Measurements from ENCODE around the gene MPZL3.

The MPZL3 gene

GRCh38 chr11:118247041-118247440 lies 5.1 kb downstream of the MPZL3 start:
- peaks cover 0 to 6% (median 3%) of the 10 kb centered on the region in 5 donors for H3K27me3 ChIP-seq (ENCODE audit: control insufficient read depth in 5 of 5, insufficient read depth in 4 of 5, low read length in 5 of 5)
- H3K27ac ChIP-seq (ENCODE audit: low read depth, low read length): no peak overlapping the region
- H3K9me3 ChIP-seq (ENCODE audit: control insufficient read depth in 5 of 5, low read length in 5 of 5): no peaks in the 10 kb centered on the region
- H3K4me1 ChIP-seq (ENCODE audit: control insufficient read depth in 5 of 5, insufficient read depth in 5 of 5, low read length in 5 of 5): peaks cover 0 to 6% (median 5%) of the 10 kb centered on the region in 5 donors
- H3K9ac ChIP-seq (ENCODE audit: low read length in 5 of 5): no peak overlapping the region
- no peaks in the 10 kb centered on the region for H3K36me3 ChIP-seq (ENCODE audit: control insufficient read depth in 5 of 5, insufficient read depth in 5 of 5, low read length in 5 of 5)
- H3K4me3 ChIP-seq (ENCODE audit: low read depth in 1 of 5, low read length in 5 of 5): no peak overlapping the region

- no peak overlapping the region for H3K4me3 ChIP-seq (ENCODE audit: low read depth in 1 of 5, low read length in 5 of 5)
- peaks cover 0 to 8% (median 3%) of the 10 kb centered on the region in 5 donors for H3K27me3 ChIP-seq (ENCODE audit: control insufficient read depth in 5 of 5, insufficient read depth in 4 of 5, low read length in 5 of 5)
- no peaks in the 10 kb centered on the region for H3K36me3 ChIP-seq (ENCODE audit: control insufficient read depth in 5 of 5, insufficient read depth in 5 of 5, low read length in 5 of 5)
- no peaks in the 10 kb centered on the region for H3K9me3 ChIP-seq (ENCODE audit: control insufficient read depth in 5 of 5, low read length in 5 of 5)
- no peak overlapping the region for H3K9ac ChIP-seq (ENCODE audit: low read length in 5 of 5)
- peaks cover 0 to 8% (median 0%) of the 10 kb centered on the region in 5 donors for H3K4me1 ChIP-seq (ENCODE audit: control insufficient read depth in 5 of 5, insufficient read depth in 5 of 5, low read length in 5 of 5)
- H3K27ac ChIP-seq (ENCODE audit: low read depth, low read length): no peak overlapping the region
Observed at GRCh38 chr11:118245936-118246562, 6.1 kb downstream of the MPZL3 start.

- H3K36me3 ChIP-seq (ENCODE audit: control insufficient read depth in 5 of 5, insufficient read depth in 5 of 5, low read length in 5 of 5): no peaks in the 10 kb centered on the region
- no peak overlapping the region for H3K9ac ChIP-seq (ENCODE audit: low read length in 5 of 5)
- H3K4me1 ChIP-seq (ENCODE audit: control insufficient read depth in 5 of 5, insufficient read depth in 5 of 5, low read length in 5 of 5): peaks cover 0 to 19% (median 0%) of the 10 kb centered on the region in 5 donors
- no peak overlapping the region for H3K4me3 ChIP-seq (ENCODE audit: low read depth in 1 of 5, low read length in 5 of 5)
- H3K27ac ChIP-seq (ENCODE audit: low read depth, low read length): no peak overlapping the region
- no peaks in the 10 kb centered on the region for H3K9me3 ChIP-seq (ENCODE audit: control insufficient read depth in 5 of 5, low read length in 5 of 5)
- H3K27me3 ChIP-seq (ENCODE audit: control insufficient read depth in 5 of 5, insufficient read depth in 4 of 5, low read length in 5 of 5): peaks cover 0 to 8% (median 3%) of the 10 kb centered on the region in 5 donors
Observed at GRCh38 chr11:118243993-118244762, 8.0 kb downstream of the MPZL3 start.

GRCh38 chr11:118243161-118243560 lies 9.0 kb downstream of the MPZL3 start:
- Histone ChIP-seq H3K36me3 (ENCODE audit: control insufficient read depth in 5 of 5, insufficient read depth in 5 of 5, low read length in 5 of 5) (no peaks in the 10 kb centered on the region), H3K4me1 (ENCODE audit: control insufficient read depth in 5 of 5, insufficient read depth in 5 of 5, low read length in 5 of 5) (peaks cover 0 to 23% (median 0%) of the 10 kb centered on the region in 5 donors), H3K9me3 (ENCODE audit: control insufficient read depth in 5 of 5, low read length in 5 of 5) (no peaks in the 10 kb centered on the region), H3K9ac (ENCODE audit: low read length in 5 of 5) (no peak overlapping the region), H3K4me3 (ENCODE audit: low read depth in 1 of 5, low read length in 5 of 5) (no peak overlapping the region), H3K27ac (ENCODE audit: low read depth, low read length) (no peak overlapping the region), H3K27me3 (ENCODE audit: control insufficient read depth in 5 of 5, insufficient read depth in 4 of 5, low read length in 5 of 5) (peaks cover 0 to 5% (median 3%) of the 10 kb centered on the region in 5 donors)

- no peak overlapping the region for H3K27ac ChIP-seq (ENCODE audit: low read depth, low read length)
- H3K36me3 ChIP-seq (ENCODE audit: control insufficient read depth in 5 of 5, insufficient read depth in 5 of 5, low read length in 5 of 5): no peaks in the 10 kb centered on the region
- H3K9ac ChIP-seq (ENCODE audit: low read length in 5 of 5): peak overlapping the region in 1 of 5 donors; percentile 40
- no peak overlapping the region for H3K4me3 ChIP-seq (ENCODE audit: low read depth in 1 of 5, low read length in 5 of 5)
- H3K4me1 ChIP-seq (ENCODE audit: control insufficient read depth in 5 of 5, insufficient read depth in 5 of 5, low read length in 5 of 5): peaks cover 0 to 23% (median 0%) of the 10 kb centered on the region in 5 donors
- peaks cover 0 to 5% (median 3%) of the 10 kb centered on the region in 5 donors for H3K27me3 ChIP-seq (ENCODE audit: control insufficient read depth in 5 of 5, insufficient read depth in 4 of 5, low read length in 5 of 5)
- H3K9me3 ChIP-seq (ENCODE audit: control insufficient read depth in 5 of 5, low read length in 5 of 5): no peaks in the 10 kb centered on the region
Observed at GRCh38 chr11:118241764-118242098, 10.4 kb downstream of the MPZL3 start.

GRCh38 chr11:118240999-118241763 lies 11.0 kb downstream of the MPZL3 start:
- Histone ChIP-seq H3K4me3 (ENCODE audit: low read depth in 1 of 5, low read length in 5 of 5) (no peak overlapping the region), H3K27me3 (ENCODE audit: control insufficient read depth in 5 of 5, insufficient read depth in 4 of 5, low read length in 5 of 5) (peaks cover 0 to 5% (median 3%) of the 10 kb centered on the region in 5 donors), H3K36me3 (ENCODE audit: control insufficient read depth in 5 of 5, insufficient read depth in 5 of 5, low read length in 5 of 5) (no peaks in the 10 kb centered on the region), H3K9me3 (ENCODE audit: control insufficient read depth in 5 of 5, low read length in 5 of 5) (no peaks in the 10 kb centered on the region), H3K27ac (ENCODE audit: low read depth, low read length) (no peak overlapping the region), H3K9ac (ENCODE audit: low read length in 5 of 5) (peak overlapping the region in 1 of 5 donors; percentile 40), H3K4me1 (ENCODE audit: control insufficient read depth in 5 of 5, insufficient read depth in 5 of 5, low read length in 5 of 5) (peaks cover 0 to 23% (median 0%) of the 10 kb centered on the region in 5 donors)

- H3K27ac ChIP-seq (ENCODE audit: low read depth, low read length): no peak overlapping the region
- H3K27me3 ChIP-seq (ENCODE audit: control insufficient read depth in 5 of 5, insufficient read depth in 4 of 5, low read length in 5 of 5): peaks cover 0 to 5% (median 3%) of the 10 kb centered on the region in 5 donors
- no peak overlapping the region for H3K4me3 ChIP-seq (ENCODE audit: low read depth in 1 of 5, low read length in 5 of 5)
- no peak overlapping the region for H3K9ac ChIP-seq (ENCODE audit: low read length in 5 of 5)
- H3K36me3 ChIP-seq (ENCODE audit: control insufficient read depth in 5 of 5, insufficient read depth in 5 of 5, low read length in 5 of 5): no peaks in the 10 kb centered on the region
- no peaks in the 10 kb centered on the region for H3K9me3 ChIP-seq (ENCODE audit: control insufficient read depth in 5 of 5, low read length in 5 of 5)
- H3K4me1 ChIP-seq (ENCODE audit: control insufficient read depth in 5 of 5, insufficient read depth in 5 of 5, low read length in 5 of 5): peaks cover 0 to 23% (median 0%) of the 10 kb centered on the region in 5 donors
Observed at GRCh38 chr11:118239509-118240205, 12.5 kb downstream of the MPZL3 start.

GRCh38 chr11:118238929-118239328 lies 13.2 kb downstream of the MPZL3 start:
- peaks cover 0 to 23% (median 0%) of the 10 kb centered on the region in 5 donors for H3K4me1 ChIP-seq (ENCODE audit: control insufficient read depth in 5 of 5, insufficient read depth in 5 of 5, low read length in 5 of 5)
- H3K9ac ChIP-seq (ENCODE audit: low read length in 5 of 5): no peak overlapping the region
- no peaks in the 10 kb centered on the region for H3K9me3 ChIP-seq (ENCODE audit: control insufficient read depth in 5 of 5, low read length in 5 of 5)
- H3K4me3 ChIP-seq (ENCODE audit: low read depth in 1 of 5, low read length in 5 of 5): no peak overlapping the region
- no peak overlapping the region for H3K27ac ChIP-seq (ENCODE audit: low read depth, low read length)
- H3K27me3 ChIP-seq (ENCODE audit: control insufficient read depth in 5 of 5, insufficient read depth in 4 of 5, low read length in 5 of 5): peaks cover 0 to 3% (median 1%) of the 10 kb centered on the region in 5 donors
- no peaks in the 10 kb centered on the region for H3K36me3 ChIP-seq (ENCODE audit: control insufficient read depth in 5 of 5, insufficient read depth in 5 of 5, low read length in 5 of 5)

- Histone ChIP-seq H3K27me3 (ENCODE audit: control insufficient read depth in 5 of 5, insufficient read depth in 4 of 5, low read length in 5 of 5) (peaks cover 0 to 6% (median 2%) of the 10 kb centered on the region in 5 donors), H3K27ac (ENCODE audit: low read depth, low read length) (no peak overlapping the region), H3K9ac (ENCODE audit: low read length in 5 of 5) (no peak overlapping the region), H3K4me1 (ENCODE audit: control insufficient read depth in 5 of 5, insufficient read depth in 5 of 5, low read length in 5 of 5) (peaks cover 0 to 23% (median 0%) of the 10 kb centered on the region in 5 donors), H3K9me3 (ENCODE audit: control insufficient read depth in 5 of 5, low read length in 5 of 5) (no peaks in the 10 kb centered on the region), H3K4me3 (ENCODE audit: low read depth in 1 of 5, low read length in 5 of 5) (no peak overlapping the region), H3K36me3 (ENCODE audit: control insufficient read depth in 5 of 5, insufficient read depth in 5 of 5, low read length in 5 of 5) (no peaks in the 10 kb centered on the region)
Observed at GRCh38 chr11:118238421-118238820, 13.7 kb downstream of the MPZL3 start.

Data from subcutaneous abdominal adipose tissue (tissue), 5 donors.